T-helper 2 cell (primary cell): ENCODE data around the gene TBC1D9.

Experiments used
- DNase-seq, 5 experiments: peaks; one replicate each; pipeline versions ENCODE4 v3.0.0 to v3.0.0-alpha.2; 2012 to 2022

The TBC1D9 gene

GRCh38 chr4:140644470-140645185 lies 111.6 kb downstream of the TBC1D9 start:
- no peak for DNase-seq

- no peak for DNase-seq
Measured at GRCh38 chr4:140643571-140644055, 112.6 kb downstream of the TBC1D9 start.

- DNase-seq: no peak
Measured at GRCh38 chr4:140642674-140643437, 113.3 kb downstream of the TBC1D9 start.

- DNase-seq: peak in 1 of 5 experiments; percentile 23
Measured at GRCh38 chr4:140641789-140642439, 114.3 kb downstream of the TBC1D9 start.

- no peak for DNase-seq
Measured at GRCh38 chr4:140641105-140641555, 115.1 kb downstream of the TBC1D9 start.

- no peak for DNase-seq
Measured at GRCh38 chr4:140640150-140640748, 115.9 kb downstream of the TBC1D9 start.

- no peak for DNase-seq
Measured at GRCh38 chr4:140639066-140639465, 117.1 kb downstream of the TBC1D9 start.

- DNase-seq: peak in 1 of 5 experiments; percentile 83
Measured at GRCh38 chr4:140637836-140638235, 118.3 kb downstream of the TBC1D9 start.

GRCh38 chr4:140635606-140636005 lies 120.6 kb downstream of the TBC1D9 start:
- no peak for DNase-seq

GRCh38 chr4:140633951-140634350 lies 122.2 kb downstream of the TBC1D9 start:
- DNase-seq: no peak

GRCh38 chr4:140633124-140633523 lies 123.1 kb downstream of the TBC1D9 start:
- DNase-seq: no peak

GRCh38 chr4:140630246-140630645 lies 125.9 kb downstream of the TBC1D9 start:
- DNase-seq: no peak

- DNase-seq: no peak
Measured at GRCh38 chr4:140628016-140628415, 128.2 kb downstream of the TBC1D9 start.

- DNase-seq: no peak
Measured at GRCh38 chr4:140626661-140627376, 129.4 kb downstream of the TBC1D9 start.

- no peak for DNase-seq
Measured at GRCh38 chr4:140622333-140622958, 133.7 kb downstream of the TBC1D9 start.

GRCh38 chr4:140621161-140621560 lies 135.0 kb downstream of the TBC1D9 start:
- peak in 1 of 5 experiments; percentile 76 for DNase-seq

- no peak for DNase-seq
Measured at GRCh38 chr4:140617499-140618248, 138.5 kb downstream of the TBC1D9 start.

GRCh38 chr4:140615451-140615850 lies 140.7 kb downstream of the TBC1D9 start:
- DNase-seq: no peak

GRCh38 chr4:140612357-140612756 lies 143.8 kb downstream of the TBC1D9 start:
- no peak for DNase-seq

- no peak for DNase-seq
Measured at GRCh38 chr4:140611854-140612253, 144.3 kb downstream of the TBC1D9 start.
